ENCODE measurements around the gene AKT1S1. TPM values are rescaled to one million over a fixed set of nuclear protein-coding genes. Genes with fewer than 3 reads are reported as not detected.

AKT1S1 gene
- total RNA-seq, 1 donor from 2014 or later, result 59.7 TPM

DNA sequence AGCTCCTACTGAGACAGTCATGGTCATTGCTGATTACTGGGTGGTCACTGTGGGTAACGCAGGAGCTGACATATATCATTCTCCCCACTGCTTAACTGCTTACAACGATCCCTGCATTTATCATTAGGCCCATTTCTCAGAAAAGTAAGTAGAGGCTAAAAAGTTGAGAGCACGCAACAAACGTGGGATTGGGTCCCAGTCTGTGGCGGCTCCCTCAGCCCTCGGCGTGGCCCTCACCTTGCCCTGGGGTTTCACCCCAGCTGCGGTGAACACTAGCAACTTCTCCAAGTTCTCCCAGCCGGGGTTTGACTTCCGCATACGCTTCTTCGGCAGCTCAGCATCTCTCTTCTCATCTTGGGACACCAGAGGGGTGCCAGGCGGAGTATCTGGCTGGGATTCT lies 12.3 kb downstream of the AKT1S1 start:
- peak overlapping the region; percentile 96 for H3K4me3 Mint-ChIP-seq (ENCODE audit: unreplicated experiment)
- no peak for DNase-seq (ENCODE audit: extremely low spot score, unreplicated experiment)
- H3K9me3 Mint-ChIP-seq (ENCODE audit: unreplicated experiment), result no peaks in the 10 kb centered on the region
- H3K4me1 Mint-ChIP-seq (ENCODE audit: unreplicated experiment), result peaks cover 39% of the 10 kb centered on the region
- no peaks in the 10 kb centered on the region for H3K27me3 Mint-ChIP-seq (ENCODE audit: unreplicated experiment)
- H3K36me3 Mint-ChIP-seq (ENCODE audit: unreplicated experiment), result peaks cover 18% of the 10 kb centered on the region
- TF ChIP-seq, protein P1, sequence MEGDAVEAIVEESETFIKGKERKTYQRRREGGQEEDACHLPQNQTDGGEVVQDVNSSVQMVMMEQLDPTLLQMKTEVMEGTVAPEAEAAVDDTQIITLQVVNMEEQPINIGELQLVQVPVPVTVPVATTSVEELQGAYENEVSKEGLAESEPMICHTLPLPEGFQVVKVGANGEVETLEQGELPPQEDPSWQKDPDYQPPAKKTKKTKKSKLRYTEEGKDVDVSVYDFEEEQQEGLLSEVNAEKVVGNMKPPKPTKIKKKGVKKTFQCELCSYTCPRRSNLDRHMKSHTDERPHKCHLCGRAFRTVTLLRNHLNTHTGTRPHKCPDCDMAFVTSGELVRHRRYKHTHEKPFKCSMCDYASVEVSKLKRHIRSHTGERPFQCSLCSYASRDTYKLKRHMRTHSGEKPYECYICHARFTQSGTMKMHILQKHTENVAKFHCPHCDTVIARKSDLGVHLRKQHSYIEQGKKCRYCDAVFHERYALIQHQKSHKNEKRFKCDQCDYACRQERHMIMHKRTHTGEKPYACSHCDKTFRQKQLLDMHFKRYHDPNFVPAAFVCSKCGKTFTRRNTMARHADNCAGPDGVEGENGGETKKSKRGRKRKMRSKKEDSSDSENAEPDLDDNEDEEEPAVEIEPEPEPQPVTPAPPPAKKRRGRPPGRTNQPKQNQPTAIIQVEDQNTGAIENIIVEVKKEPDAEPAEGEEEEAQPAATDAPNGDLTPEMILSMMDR (IDR thresholded peaks at IDR 0.05), result no peak
- no peak overlapping the region for H3K27ac Mint-ChIP-seq (ENCODE audit: unreplicated experiment)

DNA sequence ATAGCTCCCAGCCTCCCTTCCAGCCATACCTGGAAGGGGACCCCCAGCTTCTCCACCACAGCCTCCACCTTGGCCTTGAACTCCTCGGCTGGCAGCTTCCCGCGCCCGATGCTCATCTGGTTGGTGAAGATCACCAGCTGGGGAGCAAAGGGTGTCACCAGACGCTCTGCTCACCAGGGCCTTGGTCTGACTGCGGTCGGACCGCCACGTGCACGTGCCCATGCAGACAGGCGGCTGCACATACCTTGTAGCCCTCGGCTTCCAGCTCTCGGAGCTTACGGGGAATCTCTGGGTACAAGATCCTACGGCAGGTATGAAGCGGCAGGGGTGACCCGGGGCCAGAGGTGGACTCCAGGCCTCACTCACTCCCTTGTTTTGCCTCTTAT lies 13.2 kb downstream of the AKT1S1 start:
- Mint-ChIP-seq H3K4me1 (ENCODE audit: unreplicated experiment) (peaks cover 39% of the 10 kb centered on the region), H3K36me3 (ENCODE audit: unreplicated experiment) (peaks cover 19% of the 10 kb centered on the region), H3K9me3 (ENCODE audit: unreplicated experiment) (no peaks in the 10 kb centered on the region), H3K27me3 (ENCODE audit: unreplicated experiment) (no peaks in the 10 kb centered on the region), H3K4me3 (ENCODE audit: unreplicated experiment) (no peak overlapping the region), H3K27ac (ENCODE audit: unreplicated experiment) (no peak overlapping the region)
- TF ChIP-seq, protein P1 (IDR thresholded peaks at IDR 0.05), result no peak
- DNase-seq (ENCODE audit: extremely low spot score, unreplicated experiment), result no peak

DNA sequence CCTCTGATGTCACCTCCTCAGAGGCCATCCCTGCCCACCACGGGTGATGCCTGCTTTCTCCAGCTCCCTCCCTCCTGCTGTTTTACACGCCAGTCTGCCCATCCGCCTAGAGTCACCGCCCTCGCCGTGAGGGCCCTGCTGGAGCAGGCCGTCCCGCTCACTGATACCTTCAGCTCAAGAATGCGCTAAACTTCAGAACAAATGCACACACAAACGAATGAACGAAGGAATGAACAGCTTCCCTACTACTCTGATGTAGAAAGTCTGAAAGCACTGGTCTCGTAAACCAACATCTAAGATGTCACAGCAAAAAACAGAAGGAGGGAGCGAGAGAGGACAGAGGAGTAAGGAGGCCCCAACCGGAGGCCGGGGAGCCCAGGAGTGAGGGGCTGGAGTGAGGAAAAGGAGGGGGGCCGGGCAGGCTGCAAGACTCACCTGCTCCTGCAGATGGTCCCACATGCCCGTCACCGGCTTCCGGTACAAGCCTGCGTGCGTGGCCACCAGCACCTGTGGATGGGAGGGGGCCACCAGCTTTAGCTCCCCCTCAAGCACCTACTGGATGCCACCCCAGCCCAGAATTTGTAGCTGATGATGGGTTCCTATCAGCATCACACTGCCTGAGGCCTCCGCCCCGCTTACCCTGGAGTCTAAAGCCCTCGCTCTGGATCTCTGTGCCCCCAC lies 13.8 kb downstream of the AKT1S1 start:
- no peaks in the 10 kb centered on the region for H3K9me3 Mint-ChIP-seq (ENCODE audit: unreplicated experiment)
- H3K27me3 Mint-ChIP-seq (ENCODE audit: unreplicated experiment), result no peaks in the 10 kb centered on the region
- DNase-seq (ENCODE audit: extremely low spot score, unreplicated experiment), result no peak
- no peak overlapping the region for H3K27ac Mint-ChIP-seq (ENCODE audit: unreplicated experiment)
- H3K4me1 Mint-ChIP-seq (ENCODE audit: unreplicated experiment), result peaks cover 36% of the 10 kb centered on the region
- TF ChIP-seq, protein P1 (IDR thresholded peaks at IDR 0.05), result no peak
- H3K36me3 Mint-ChIP-seq (ENCODE audit: unreplicated experiment), result peaks cover 21% of the 10 kb centered on the region
- no peak overlapping the region for H3K4me3 Mint-ChIP-seq (ENCODE audit: unreplicated experiment)

DNA sequence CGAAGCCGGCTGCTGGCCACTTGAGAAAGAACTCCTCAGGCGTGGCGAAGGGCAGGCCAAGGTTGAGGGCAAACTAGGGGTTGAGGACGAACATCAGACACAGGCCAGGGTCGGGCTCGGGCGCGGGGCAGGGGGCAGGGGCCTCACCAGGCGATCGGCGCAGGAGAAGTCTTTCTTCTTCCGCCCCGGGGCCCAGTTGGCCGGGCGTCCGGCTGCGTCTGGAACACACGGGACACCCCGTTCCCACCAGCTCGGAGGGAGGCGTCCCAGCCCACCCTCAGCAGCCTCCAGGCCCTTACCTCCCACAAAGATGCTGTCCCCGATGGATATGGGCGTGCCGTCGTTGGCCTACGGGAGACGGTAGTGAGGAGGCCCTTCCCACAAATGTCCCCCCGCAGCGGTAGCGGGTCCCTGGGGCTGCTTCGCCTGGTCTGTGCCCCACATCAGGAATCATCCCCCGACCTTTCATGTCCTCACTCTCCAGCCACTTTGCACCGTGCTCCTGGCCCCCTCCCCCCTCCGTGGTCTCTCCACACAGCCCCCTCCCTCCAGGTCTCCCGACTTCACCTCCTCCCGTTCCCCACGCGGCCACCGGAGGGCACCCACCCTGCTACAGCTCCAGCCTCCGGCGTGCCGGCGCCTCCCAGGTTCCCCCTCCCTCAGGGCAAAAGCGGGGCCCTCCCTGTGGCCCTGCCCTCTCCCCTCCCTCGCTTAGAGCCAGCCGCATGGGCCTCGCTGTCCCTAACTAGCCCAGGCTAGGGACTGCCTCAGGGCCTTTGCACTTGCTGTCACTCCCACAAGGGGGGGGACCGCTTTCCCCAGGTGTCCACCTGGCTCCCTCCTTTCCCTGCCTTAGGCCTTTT lies 14.5 kb downstream of the AKT1S1 start:
- Mint-ChIP-seq H3K9me3 (ENCODE audit: unreplicated experiment) (no peaks in the 10 kb centered on the region), H3K27ac (ENCODE audit: unreplicated experiment) (no peak overlapping the region), H3K27me3 (ENCODE audit: unreplicated experiment) (no peaks in the 10 kb centered on the region), H3K4me1 (ENCODE audit: unreplicated experiment) (peaks cover 31% of the 10 kb centered on the region), H3K4me3 (ENCODE audit: unreplicated experiment) (no peak overlapping the region), H3K36me3 (ENCODE audit: unreplicated experiment) (peaks cover 22% of the 10 kb centered on the region)
- TF ChIP-seq, protein P1 (IDR thresholded peaks at IDR 0.05), result peak; percentile 39
- no peak for DNase-seq (ENCODE audit: extremely low spot score, unreplicated experiment)
